ENCODE measurements around the gene TNRC6B.
A peak's percentile ranks its signal among the peaks of the same experiment; 100 is the strongest.
"Not testable (repeated sequence)": the region's sequence is repeated elsewhere in the genome, so short reads cannot be mapped to it uniquely, and the experiment has no call there.

Gene TNRC6B

DNA sequence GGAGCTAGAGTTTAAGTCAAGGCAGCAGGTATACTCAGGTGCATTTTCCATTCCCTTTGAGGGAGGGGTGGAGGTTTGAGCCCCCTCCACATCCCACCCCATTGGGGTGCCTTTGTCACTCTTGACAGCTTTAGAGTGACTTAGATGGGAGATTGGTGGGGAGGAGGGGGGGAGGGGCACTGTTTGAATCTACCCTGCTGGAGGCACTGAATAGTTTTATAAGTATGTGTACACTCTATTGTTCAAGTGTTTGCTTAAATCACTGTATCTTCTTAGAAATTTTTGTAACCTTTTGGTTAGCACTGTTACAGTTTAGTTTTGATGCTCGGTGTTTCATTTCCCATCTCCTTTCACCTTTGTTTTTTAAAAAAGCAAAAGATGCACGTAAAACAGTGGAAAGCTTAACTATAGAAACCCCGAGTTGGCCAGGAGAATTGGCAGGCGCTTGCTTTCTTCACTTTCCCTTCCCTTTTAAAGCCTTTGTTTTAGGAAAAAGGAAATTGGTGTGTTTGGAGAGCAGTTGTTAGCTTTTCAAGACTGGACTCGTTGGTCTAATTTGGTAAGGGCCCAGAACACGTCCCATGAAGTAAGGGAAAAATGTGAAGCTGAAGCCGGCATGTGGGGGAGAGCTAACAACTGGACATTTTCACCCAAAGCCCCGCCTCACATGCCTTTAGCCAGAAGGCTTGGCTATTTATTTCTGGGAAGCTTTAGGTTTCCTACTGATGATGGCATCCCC lies 42.8 kb downstream of the TNRC6B start:
- Histone ChIP-seq H3K36me3 (replicated peaks; ENCODE audit: low read depth, low read length) (peaks cover 7% of the 10 kb centered on the region), H3K4me1 (ENCODE audit: low read length) (peaks cover 28% of the 10 kb centered on the region), H3K27me3 (ENCODE audit: low read depth, low read length) (no peaks in the 10 kb centered on the region), H3K9me3 (ENCODE audit: insufficient read depth, low read length) (no peaks in the 10 kb centered on the region), H3K9ac (ENCODE audit: low read length) (no peak overlapping the region), H4K20me1 (ENCODE audit: insufficient read depth, low read length) (peaks cover 79% of the 10 kb centered on the region), H3K27ac (ENCODE audit: low read length) (no peak overlapping the region), H3K79me2 (ENCODE audit: low read length) (peaks cover 83% of the 10 kb centered on the region), H3K4me3 (ENCODE audit: low read length) (no peak overlapping the region), H2AFZ (ENCODE audit: low read depth, low read length) (no peak overlapping the region), H3K4me2 (ENCODE audit: low read length) (0 out of 2 replicates have a peak overlapping the region, but pooled peaks have one; percentile 3)
- TF ChIP-seq, protein P1, sequence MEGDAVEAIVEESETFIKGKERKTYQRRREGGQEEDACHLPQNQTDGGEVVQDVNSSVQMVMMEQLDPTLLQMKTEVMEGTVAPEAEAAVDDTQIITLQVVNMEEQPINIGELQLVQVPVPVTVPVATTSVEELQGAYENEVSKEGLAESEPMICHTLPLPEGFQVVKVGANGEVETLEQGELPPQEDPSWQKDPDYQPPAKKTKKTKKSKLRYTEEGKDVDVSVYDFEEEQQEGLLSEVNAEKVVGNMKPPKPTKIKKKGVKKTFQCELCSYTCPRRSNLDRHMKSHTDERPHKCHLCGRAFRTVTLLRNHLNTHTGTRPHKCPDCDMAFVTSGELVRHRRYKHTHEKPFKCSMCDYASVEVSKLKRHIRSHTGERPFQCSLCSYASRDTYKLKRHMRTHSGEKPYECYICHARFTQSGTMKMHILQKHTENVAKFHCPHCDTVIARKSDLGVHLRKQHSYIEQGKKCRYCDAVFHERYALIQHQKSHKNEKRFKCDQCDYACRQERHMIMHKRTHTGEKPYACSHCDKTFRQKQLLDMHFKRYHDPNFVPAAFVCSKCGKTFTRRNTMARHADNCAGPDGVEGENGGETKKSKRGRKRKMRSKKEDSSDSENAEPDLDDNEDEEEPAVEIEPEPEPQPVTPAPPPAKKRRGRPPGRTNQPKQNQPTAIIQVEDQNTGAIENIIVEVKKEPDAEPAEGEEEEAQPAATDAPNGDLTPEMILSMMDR (IDR thresholded peaks at IDR 0.05; ENCODE audit: low read depth, low read length) = no peak
- no peak for TF ChIP-seq EZH2phosphoT487 (IDR thresholded peaks at IDR 0.05; ENCODE audit: low read depth)

DNA sequence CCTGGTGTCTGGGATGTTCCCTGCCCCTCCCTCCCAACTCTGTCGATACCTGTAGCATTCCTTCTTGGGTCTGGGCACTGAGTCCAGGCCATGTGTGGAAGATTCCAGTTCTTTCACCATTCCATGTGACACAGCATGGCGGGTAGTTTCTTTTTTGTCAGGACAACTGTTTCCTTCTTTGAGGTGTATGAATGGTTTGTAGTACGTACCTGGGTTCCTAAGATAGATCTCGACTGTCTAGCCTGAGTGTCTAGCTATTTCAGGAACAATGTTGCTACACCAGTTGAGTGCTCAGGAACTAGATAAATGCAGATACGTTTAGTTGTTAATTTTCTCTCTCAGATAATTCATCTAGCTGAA lies 43.3 kb downstream of the TNRC6B start:
- H3K4me1 ChIP-seq (ENCODE audit: low read length) = peaks cover 23% of the 10 kb centered on the region
- peaks cover 80% of the 10 kb centered on the region for H4K20me1 ChIP-seq (ENCODE audit: insufficient read depth, low read length)
- peaks cover 7% of the 10 kb centered on the region for H3K36me3 ChIP-seq (replicated peaks; ENCODE audit: low read depth, low read length)
- no peaks in the 10 kb centered on the region for H3K9me3 ChIP-seq (ENCODE audit: insufficient read depth, low read length)
- H3K27me3 ChIP-seq (ENCODE audit: low read depth, low read length) = no peaks in the 10 kb centered on the region
- no peak overlapping the region for H3K27ac ChIP-seq (ENCODE audit: low read length)
- no peak overlapping the region for H3K4me3 ChIP-seq (ENCODE audit: low read length)
- no peak overlapping the region for H3K9ac ChIP-seq (ENCODE audit: low read length)
- no peak overlapping the region for H2AFZ ChIP-seq (ENCODE audit: low read depth, low read length)
- H3K4me2 ChIP-seq (ENCODE audit: low read length) = no peak overlapping the region
- peaks cover 83% of the 10 kb centered on the region for H3K79me2 ChIP-seq (ENCODE audit: low read length)
- no peak for TF ChIP-seq EZH2phosphoT487 (IDR thresholded peaks at IDR 0.05; ENCODE audit: low read depth)
- TF ChIP-seq, protein P1 (IDR thresholded peaks at IDR 0.05; ENCODE audit: low read depth, low read length) = no peak

DNA sequence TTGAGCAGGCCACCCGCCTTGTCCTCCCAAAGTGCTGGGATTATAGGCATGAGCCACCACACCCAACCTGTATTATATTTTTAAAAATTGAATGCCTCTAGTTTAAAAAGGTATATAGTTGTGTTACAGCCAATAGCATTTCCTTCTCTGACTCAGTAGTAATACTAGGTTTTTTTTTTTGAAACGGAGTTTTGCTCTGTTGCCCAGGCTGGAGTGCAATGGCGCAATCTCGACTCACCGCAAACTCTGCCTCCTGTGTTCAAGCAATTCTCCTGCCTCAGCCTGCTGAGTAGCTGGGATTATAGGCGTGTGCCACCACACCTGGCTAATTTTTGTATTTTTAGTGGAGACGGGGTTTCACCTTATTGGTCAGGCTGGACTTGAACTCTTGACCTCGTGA lies 45.3 kb downstream of the TNRC6B start:
- H3K4me2 ChIP-seq (ENCODE audit: low read length); H3K36me3 ChIP-seq (replicated peaks; ENCODE audit: low read depth, low read length): not testable (repeated sequence)
- peaks cover 85% of the 10 kb centered on the region for H4K20me1 ChIP-seq (ENCODE audit: insufficient read depth, low read length)

DNA sequence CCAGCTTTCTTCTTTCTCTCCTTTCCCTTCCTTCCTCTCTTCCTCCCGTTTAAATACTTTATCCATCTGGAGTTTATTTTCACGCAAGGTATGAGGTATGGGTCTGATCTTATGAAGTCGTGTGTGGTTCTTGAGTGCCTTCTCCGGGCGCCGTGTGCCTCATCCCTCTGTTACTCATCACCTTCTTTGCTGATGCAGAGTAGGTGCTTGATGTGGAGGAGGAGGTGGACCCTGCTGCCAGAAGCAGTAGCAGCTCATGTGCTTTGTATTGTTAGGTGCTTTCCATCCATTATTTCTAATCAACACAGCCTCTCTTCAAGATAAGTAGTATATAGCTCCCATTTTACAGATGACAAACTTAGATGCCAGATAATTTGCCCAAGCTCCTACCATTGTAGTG lies 47.0 kb downstream of the TNRC6B start:
- Histone ChIP-seq H3K36me3 (replicated peaks; ENCODE audit: low read depth, low read length) (peaks cover 15% of the 10 kb centered on the region), H3K4me2 (ENCODE audit: low read length) (no peak overlapping the region), H3K4me1 (ENCODE audit: low read length) (peaks cover 10% of the 10 kb centered on the region), H3K27ac (ENCODE audit: low read length) (no peak overlapping the region), H3K9me3 (ENCODE audit: insufficient read depth, low read length) (no peaks in the 10 kb centered on the region), H2AFZ (ENCODE audit: low read depth, low read length) (no peak overlapping the region), H3K79me2 (ENCODE audit: low read length) (peaks cover 69% of the 10 kb centered on the region), H4K20me1 (ENCODE audit: insufficient read depth, low read length) (peaks cover 81% of the 10 kb centered on the region), H3K4me3 (ENCODE audit: low read length) (no peak overlapping the region), H3K27me3 (ENCODE audit: low read depth, low read length) (no peaks in the 10 kb centered on the region), H3K9ac (ENCODE audit: low read length) (no peak overlapping the region)
- TF ChIP-seq EZH2phosphoT487 (IDR thresholded peaks at IDR 0.05; ENCODE audit: low read depth) = no peak
- TF ChIP-seq, protein P1 (IDR thresholded peaks at IDR 0.05; ENCODE audit: low read depth, low read length) = no peak

More for the DNA sequence above, 45.3 kb downstream of the TNRC6B start:
- H3K9ac ChIP-seq (ENCODE audit: low read length); H3K27ac ChIP-seq (ENCODE audit: low read length); H2AFZ ChIP-seq (ENCODE audit: low read depth, low read length); H3K27me3 ChIP-seq (ENCODE audit: low read depth, low read length); H3K4me3 ChIP-seq (ENCODE audit: low read length); H3K9me3 ChIP-seq (ENCODE audit: insufficient read depth, low read length); H3K4me1 ChIP-seq (ENCODE audit: low read length): not testable (repeated sequence)
- H3K79me2 ChIP-seq (ENCODE audit: low read length) = peaks cover 80% of the 10 kb centered on the region
